IMR-90 (cell line): Measurements from ENCODE around the gene RAPSN. TPM values are rescaled to one million over a fixed set of nuclear protein-coding genes. Genes with fewer than 3 reads are reported as not detected.

Experiments used
- ATAC-seq: fragments of 200-7000 bp; cut with Tn5 transposase; 2 replicates; pipeline ENCODE4 v1.9.1; 2020; ENCODE audit warnings: low read depth, mild to moderate bottlenecking, moderate library complexity
- BruUV-seq: library from RNA; stranded (reverse); fragments of 400-500 nt; replicated peaks from 2 replicates; lab custom pipeline; 2021; lab: Mats Ljungman, UMichigan
- CTCF ChIA-PET: fragments of 300-600 bp; formaldehyde crosslinking; extraction: SDS; loops from one replicate; lab custom pipeline; 2021; ENCODE audit warnings: antibody characterized with exemption; lab: Yijun Ruan, JAX
- POLR2A ChIA-PET: fragments of 300-600 bp; sonication (Branson Sonifier 250); formaldehyde crosslinking; loops from one replicate; lab custom pipeline; 2022; ENCODE audit warnings: antibody characterized with exemption; ENCODE audit not compliant: unreplicated experiment; lab: Charles Lee
- DNase-seq: peaks from one replicate; pipeline ENCODE4 v3.0.0; 2013
- H2AFZ ChIP-seq: replicated peaks from 2 replicates; pipeline ENCODE3; 2013; ENCODE audit warnings: low read length, mild to moderate bottlenecking; ENCODE audit not compliant: poor library complexity
- H2AK5ac ChIP-seq: 2 replicates; pipeline ENCODE4 v1.6.1; 2013; ENCODE audit warnings: low read depth, low read length, inconsistent platforms
- H2AK9ac ChIP-seq: replicated peaks from 2 replicates; pipeline ENCODE3; 2013; ENCODE audit warnings: mild to moderate bottlenecking, low read depth, low read length, moderate library complexity; ENCODE audit not compliant: poor library complexity
- H2BK120ac ChIP-seq: 2 replicates; pipeline ENCODE4 v1.6.1; 2013; ENCODE audit warnings: low read depth, low read length, inconsistent platforms
- H2BK15ac ChIP-seq: 3 replicates; pipeline ENCODE4 v1.6.1; 2013; ENCODE audit warnings: low read depth, low read length, inconsistent platforms
- H2BK20ac ChIP-seq: 2 replicates; pipeline ENCODE4 v1.6.1; 2013; ENCODE audit warnings: low read depth, mild to moderate bottlenecking, inconsistent platforms, low read length, moderate library complexity
- H2BK5ac ChIP-seq: 2 replicates; pipeline ENCODE4 v1.6.1; 2013; ENCODE audit warnings: mild to moderate bottlenecking, low read depth, low read length, inconsistent platforms; ENCODE audit not compliant: poor library complexity, severe bottlenecking
- H3K14ac ChIP-seq: replicated peaks from 2 replicates; pipeline ENCODE4 v1.6.1; 2013; ENCODE audit warnings: low read depth, low read length, inconsistent platforms
- H3K18ac ChIP-seq: 2 replicates; pipeline ENCODE4 v1.6.1; 2013; ENCODE audit warnings: low read depth, low read length, control low read depth
- H3K23ac ChIP-seq: 2 replicates; pipeline ENCODE4 v1.6.1; 2013; ENCODE audit warnings: low read depth, low read length, inconsistent platforms
- H3K27ac ChIP-seq: 2 replicates; pipeline ENCODE4 v1.5.1; 2013; ENCODE audit warnings: mild to moderate bottlenecking, control low read depth, low read length; ENCODE audit not compliant: insufficient read depth
- H3K27me3 ChIP-seq: 2 replicates; pipeline ENCODE4 v1.6.1; 2013; ENCODE audit warnings: low read length; ENCODE audit not compliant: control insufficient read depth, insufficient read depth
- H3K36me3 ChIP-seq: 2 replicates; pipeline ENCODE4 v1.6.1; 2013; ENCODE audit warnings: low read length, mixed read lengths; ENCODE audit not compliant: control insufficient read depth, insufficient read depth
- H3K4ac ChIP-seq: 2 replicates; pipeline ENCODE4 v1.6.1; 2013; ENCODE audit warnings: low read depth, low read length, inconsistent platforms
- H3K4me1 ChIP-seq: 2 replicates; pipeline ENCODE4 v1.6.1; 2013; ENCODE audit warnings: low read length, mixed read lengths; ENCODE audit not compliant: control insufficient read depth, insufficient read depth
- H3K4me2 ChIP-seq: 2 replicates; pipeline ENCODE4 v1.6.1; 2013; ENCODE audit warnings: low read depth, mild to moderate bottlenecking, control low read depth, low read length, moderate library complexity
- H3K4me3 ChIP-seq: 2 replicates; pipeline ENCODE4 v1.5.1; 2013; ENCODE audit warnings: low read depth, mild to moderate bottlenecking, control low read depth, low read length, moderate library complexity; ENCODE audit not compliant: insufficient read depth
- H3K56ac ChIP-seq: 2 replicates; pipeline ENCODE4 v1.6.1; 2013; ENCODE audit warnings: low read length, inconsistent platforms; ENCODE audit not compliant: insufficient read depth; ENCODE audit errors: extremely low read depth
- H3K79me1 ChIP-seq, 2 experiments: 2 replicates each; pipeline ENCODE4 v1.6.1; 2013; ENCODE audit warnings: low read length in 2 of 2, inconsistent platforms in 1 of 2, low read depth in 1 of 2
- H3K9ac ChIP-seq: 2 replicates; pipeline ENCODE4 v1.6.1; 2013; ENCODE audit warnings: low read depth, low read length, control low read depth
- H3K9me1 ChIP-seq: 2 replicates; pipeline ENCODE4 v1.6.1; 2013; ENCODE audit warnings: low read length, inconsistent platforms; ENCODE audit not compliant: insufficient read depth
- H3K9me3 ChIP-seq: 2 replicates; pipeline ENCODE4 v1.6.1; 2013; ENCODE audit warnings: low read length; ENCODE audit not compliant: control insufficient read depth, insufficient read depth
- H4K20me1 ChIP-seq: 2 replicates; pipeline ENCODE4 v1.6.1; 2013; ENCODE audit warnings: low read length, inconsistent platforms; ENCODE audit not compliant: insufficient read depth
- H4K5ac ChIP-seq: 2 replicates; pipeline ENCODE4 v1.6.1; 2013; ENCODE audit warnings: mild to moderate bottlenecking, low read depth, low read length, control low read depth
- H4K8ac ChIP-seq, 2 experiments: 2 replicates each; pipeline ENCODE4 v1.6.1; 2013; ENCODE audit warnings: low read depth in 2 of 2, low read length in 2 of 2, control low read depth in 1 of 2, inconsistent platforms in 1 of 2
- H4K91ac ChIP-seq: 2 replicates; pipeline ENCODE4 v1.6.1; 2013; ENCODE audit warnings: low read depth, low read length, inconsistent platforms; ENCODE audit not compliant: insufficient read depth
- CTCF ChIP-seq: conservative IDR thresholded peaks from 2 replicates; pipeline ENCODE4 v1.5.1; 2012; ENCODE audit warnings: mild to moderate bottlenecking, low read depth, low read length, improper control_type of control experiment
- FOS ChIP-seq: fragments of 150-350 bp; IDR thresholded peaks from 2 replicates; pipeline ENCODE4 v1.6.1; 2016; ENCODE audit warnings: low read depth, low read length
- MAFK ChIP-seq: IDR thresholded peaks from 2 replicates; pipeline ENCODE4 v1.6.1; 2012; ENCODE audit warnings: low read depth, low read length, improper control_type of control experiment
- NFE2L2 ChIP-seq: fragments of 150-350 bp; IDR thresholded peaks from 2 replicates; pipeline ENCODE4 v1.6.1; 2016; ENCODE audit warnings: low read depth, mild to moderate bottlenecking, low read length
- WGBS, 2 experiments: methylation state at CpG; one replicate each; pipeline versions ENCODE4 v1.1.5 to v1.1.7; 2013; ENCODE audit warnings: missing lambda C conversion rate in 2 of 2; ENCODE audit not compliant: insufficient read length in 1 of 2; ENCODE audit errors: extremely low coverage in 2 of 2; 5-methylcytosine and 5-hydroxymethylcytosine counted together
- dilution Hi-C: fragments of 300-500 bp; cut with HindIII; formaldehyde crosslinking; loops from one replicate; pipeline ENCODE4 v1.14.3; 2018; ENCODE audit warnings: low sequenced_read_pairs; ENCODE audit not compliant: unreplicated experiment
- in situ Hi-C: fragments of 300-500 bp; cut with MboI; formaldehyde crosslinking; loops from 3 replicates; pipeline ENCODE4 v1.14.3; 2019; ENCODE audit warnings: low sequenced_read_pairs, inconsistent platforms, mixed read lengths
- intact Hi-C: fragments of 100-400 bp; cut with micrococcal nuclease; formaldehyde crosslinking; loops from 2 replicates; pipeline ENCODE4 v1.10.0; 2022
- polyA plus RNA-seq, 3 experiments: library from polyadenylated mRNA; depleted of rRNA; stranded (reverse); fragments of >200 nt; gene quantifications; 2 replicates each; pipeline ENCODE4 v1.2.3, GENCODE V29; 2012; ENCODE audit warnings: low replicate concordance in 1 of 3
- total RNA-seq: library from RNA; depleted of rRNA; stranded (reverse); fragments of >200 nt; gene quantifications from 2 replicates; pipeline ENCODE4 v1.2.3, GENCODE V29; 2012

RAPSN gene
- total and polyA plus RNA-seq, 2 of the 4 experiments (the other 2 are of a cell fraction) = 0.03 TPM; not detected in 1

DNA sequence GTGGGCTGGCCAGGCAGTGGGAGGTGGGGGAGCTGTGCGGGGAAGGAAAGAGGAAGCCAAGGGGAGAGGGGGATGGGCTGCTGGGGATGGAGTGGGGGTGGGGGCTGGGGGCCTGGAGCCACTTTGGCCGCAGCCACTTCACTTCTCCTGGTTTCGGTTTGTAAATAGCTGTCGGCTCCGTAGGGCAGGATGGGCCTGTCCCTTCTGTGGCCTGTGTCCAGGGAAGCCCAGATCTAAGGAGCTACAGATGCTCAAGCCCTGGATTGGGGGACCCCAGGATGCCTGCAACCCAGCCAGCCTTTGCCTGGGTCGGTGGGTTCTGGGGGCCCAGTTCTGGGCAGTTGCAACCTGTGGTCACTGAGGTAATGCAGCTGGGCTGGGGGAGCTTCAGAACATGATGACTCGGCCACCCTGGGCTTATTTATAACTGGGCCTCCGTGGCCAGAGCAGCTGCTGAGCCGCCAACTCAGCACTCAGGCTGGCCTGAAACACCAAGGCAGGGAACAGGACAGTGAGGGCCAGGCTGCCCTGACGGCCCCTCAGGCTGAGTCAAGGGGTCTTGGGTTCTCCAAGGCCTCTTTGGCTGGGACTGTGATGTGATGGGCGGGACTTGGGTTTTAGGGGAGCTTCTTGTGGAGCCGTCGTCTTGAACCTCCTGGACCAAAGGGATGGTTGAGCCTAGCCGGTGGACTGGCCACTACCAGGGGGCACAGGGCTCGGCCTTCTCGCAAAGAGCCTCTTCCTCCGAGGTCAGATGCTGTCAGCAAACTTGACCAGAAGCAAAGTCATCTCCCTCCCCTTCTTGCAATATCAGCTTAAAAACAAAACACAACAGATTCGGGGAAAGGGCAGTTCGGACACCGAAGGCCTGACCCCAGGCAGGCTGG is 55.5 kb downstream of the RAPSN start:
- dilution Hi-C loops (no loop called here), intact Hi-C loops (no loop called here), in situ Hi-C loops (no loop called here)
- peak overlapping the region; percentile 38 for H4K5ac ChIP-seq
- H2BK120ac ChIP-seq = peak overlapping the region; percentile 84
- H3K27me3 ChIP-seq = no peaks in the 10 kb centered on the region
- H2AFZ ChIP-seq = peak overlapping the region; percentile 87
- H4K20me1 ChIP-seq = no peaks in the 10 kb centered on the region
- TF ChIP-seq CTCF (no peak), FOS (0 out of 2 replicates have a peak, but pooled peaks have one; percentile 25), NFE2L2 (peak; percentile 52; the same call in 1 of the 2 replicates), MAFK (peak; percentile 75)
- ATAC-seq (peak; percentile 91), DNase-seq (peak; percentile 88)
- peak overlapping the region; percentile 59 for H2BK5ac ChIP-seq
- peak overlapping the region; percentile 61 to 91; a peak in 3 of 4 replicates for H4K8ac ChIP-seq
- H3K14ac ChIP-seq = peak overlapping the region; percentile 85
- no peak overlapping the region for H3K4me3 ChIP-seq
- H2AK5ac ChIP-seq = peak overlapping the region; percentile 93; the same call in 1 of the 2 replicates
- no peak overlapping the region for H3K9ac ChIP-seq
- H2AK9ac ChIP-seq = peak overlapping the region; percentile 77
- H4K91ac ChIP-seq = peak overlapping the region; percentile 58
- WGBS, 2 experiments = 37% methylated on average over 7 of the region's 20 CpGs; no CpG with 5 or more reads in 1 of the 2 experiments
- H3K4me1 ChIP-seq = peaks cover 9% of the 10 kb centered on the region
- no peak overlapping the region for H3K56ac ChIP-seq
- H3K36me3 ChIP-seq = no peaks in the 10 kb centered on the region
- CTCF ChIA-PET = interaction anchor here (1.3 kb wide), 1 partner anchor 19 kb away, joined by 3 read pairs; no protein-coding TSS in a partner anchor
- H3K4me2 ChIP-seq = peak overlapping the region; percentile 41
- no peaks in the 10 kb centered on the region for H3K9me3 ChIP-seq
- H3K18ac ChIP-seq = peak overlapping the region; percentile 48
- peak overlapping the region; percentile 66 for H3K27ac ChIP-seq
- no peaks in the 10 kb centered on the region for H3K79me1 ChIP-seq
- peaks cover 6% of the 10 kb centered on the region for H3K9me1 ChIP-seq
- POLR2A ChIA-PET = interaction anchor here (0.5 kb wide), 1 partner anchor 18 kb away, joined by 3 read pairs; no protein-coding TSS in a partner anchor
- H2BK15ac ChIP-seq = peak overlapping the region; percentile 64; the same call in 2 of the 3 replicates
- H3K23ac ChIP-seq = peak overlapping the region; percentile 63; the same call in 1 of the 2 replicates
- no TSS peak for BruUV-seq
- H2BK20ac ChIP-seq = peak overlapping the region; percentile 71
- peak overlapping the region; percentile 90 for H3K4ac ChIP-seq
